Effector memory CD8-positive, alpha-beta T cell (primary cell): ENCODE data around the gene PREPL.

ENCODE experiments used
- ATAC-seq: fragments of 150-1000 bp; cut with Tn5 transposase; replicated peaks from 2 replicates; pipeline ENCODE4 v1.10.0; 2021; ENCODE audit warnings: mild to moderate bottlenecking, moderate library complexity
- DNase-seq, 3 experiments: peaks; one replicate each; pipeline ENCODE4 v3.0.0; 2021
- H3K27ac Mint-ChIP-seq, 2 donors: one replicate each; pipeline ENCODE4 v1.8.0; 2022; ENCODE audit warnings: mild to moderate bottlenecking in 2 of 2, mixed read lengths in 2 of 2, moderate library complexity in 2 of 2
- H3K27me3 Mint-ChIP-seq, 2 donors: one replicate each; pipeline ENCODE4 v1.8.0; 2022; ENCODE audit warnings: mixed read lengths in 2 of 2
- H3K36me3 Mint-ChIP-seq: one replicate; pipeline ENCODE4 v1.8.0; 2022; ENCODE audit warnings: mild to moderate bottlenecking, moderate library complexity, mixed read lengths; ENCODE audit not compliant: insufficient read depth
- H3K4me1 Mint-ChIP-seq, 2 donors: one replicate each; pipeline ENCODE4 v1.8.0; 2022; ENCODE audit warnings: low read depth in 2 of 2, mixed read lengths in 2 of 2
- H3K4me3 Mint-ChIP-seq, 2 donors: one replicate each; pipeline ENCODE4 v1.8.0; 2022; ENCODE audit warnings: mild to moderate bottlenecking in 2 of 2, mixed read lengths in 2 of 2, moderate library complexity in 2 of 2
- H3K9me3 Mint-ChIP-seq, 2 donors: one replicate each; pipeline ENCODE4 v1.8.0; 2022; ENCODE audit warnings: mixed read lengths in 2 of 2

The PREPL gene

GRCh38 chr2:44280869-44281268 is 80.4 kb downstream of the PREPL start:
- Mint-ChIP-seq H3K4me1 (no peaks in the 10 kb centered on the region), H3K36me3 (no peaks in the 10 kb centered on the region), H3K9me3 (no peaks in the 10 kb centered on the region), H3K4me3 (no peak overlapping the region), H3K27ac (no peak overlapping the region), H3K27me3 (peaks cover 0 to 17% of the 10 kb centered on the region in 2 donors)
- DNase-seq (no peak), ATAC-seq (no peak)

- no peaks in the 10 kb centered on the region for H3K9me3 Mint-ChIP-seq
- no peak overlapping the region for H3K4me3 Mint-ChIP-seq
- DNase-seq (no peak), ATAC-seq (no peak)
- no peaks in the 10 kb centered on the region for H3K4me1 Mint-ChIP-seq
- H3K27ac Mint-ChIP-seq: no peak overlapping the region
- peaks cover 0 to 11% of the 10 kb centered on the region in 2 donors for H3K27me3 Mint-ChIP-seq
- no peaks in the 10 kb centered on the region for H3K36me3 Mint-ChIP-seq
These were observed 83.8 kb downstream of the PREPL start for GRCh38 chr2:44277541-44277940.

GRCh38 chr2:44275927-44276303 is 85.4 kb downstream of the PREPL start:
- no peaks in the 10 kb centered on the region for H3K4me1 Mint-ChIP-seq
- DNase-seq: no peak

GRCh38 chr2:44273596-44273995 is 87.7 kb downstream of the PREPL start:
- H3K9me3 Mint-ChIP-seq: no peaks in the 10 kb centered on the region
- H3K27ac Mint-ChIP-seq: no peak overlapping the region
- H3K4me3 Mint-ChIP-seq: no peak overlapping the region
- DNase-seq: no peak
- H3K36me3 Mint-ChIP-seq: no peaks in the 10 kb centered on the region
- H3K27me3 Mint-ChIP-seq: peaks cover 6 to 7% of the 10 kb centered on the region in 2 donors
- H3K4me1 Mint-ChIP-seq: no peaks in the 10 kb centered on the region
- ATAC-seq: no peak

More at GRCh38 chr2:44275927-44276303, 85.4 kb downstream of the PREPL start:
- no peaks in the 10 kb centered on the region for H3K36me3 Mint-ChIP-seq
- H3K27ac Mint-ChIP-seq: no peak overlapping the region
- no peak overlapping the region for H3K4me3 Mint-ChIP-seq
- no peaks in the 10 kb centered on the region for H3K9me3 Mint-ChIP-seq
- no peak for ATAC-seq
- H3K27me3 Mint-ChIP-seq: peaks cover 0 to 6% of the 10 kb centered on the region in 2 donors

- peaks cover 6 to 7% of the 10 kb centered on the region in 2 donors for H3K27me3 Mint-ChIP-seq
- DNase-seq: no peak
- no peaks in the 10 kb centered on the region for H3K9me3 Mint-ChIP-seq
- H3K36me3 Mint-ChIP-seq: no peaks in the 10 kb centered on the region
- ATAC-seq: no peak
- H3K27ac Mint-ChIP-seq: no peak overlapping the region
- H3K4me1 Mint-ChIP-seq: no peaks in the 10 kb centered on the region
- no peak overlapping the region for H3K4me3 Mint-ChIP-seq
These were observed 88.2 kb downstream of the PREPL start for GRCh38 chr2:44273076-44273475.

- Mint-ChIP-seq H3K4me3 (no peak overlapping the region), H3K9me3 (no peaks in the 10 kb centered on the region), H3K36me3 (no peaks in the 10 kb centered on the region), H3K4me1 (peaks cover 2 to 4% of the 10 kb centered on the region in 2 donors), H3K27ac (no peak overlapping the region), H3K27me3 (peaks cover 0 to 7% of the 10 kb centered on the region in 2 donors)
- DNase-seq (no peak), ATAC-seq (no peak)
These were observed 90.0 kb downstream of the PREPL start for GRCh38 chr2:44271296-44271695.

GRCh38 chr2:44269831-44270230 is 91.5 kb downstream of the PREPL start:
- DNase-seq: no peak
- H3K9me3 Mint-ChIP-seq: no peaks in the 10 kb centered on the region
- no peak overlapping the region for H3K27ac Mint-ChIP-seq
- no peaks in the 10 kb centered on the region for H3K36me3 Mint-ChIP-seq
- peaks cover 0 to 7% of the 10 kb centered on the region in 2 donors for H3K27me3 Mint-ChIP-seq
- ATAC-seq: no peak
- peaks cover 2 to 4% of the 10 kb centered on the region in 2 donors for H3K4me1 Mint-ChIP-seq
- H3K4me3 Mint-ChIP-seq: no peak overlapping the region

- no peaks in the 10 kb centered on the region for H3K9me3 Mint-ChIP-seq
These were observed 93.3 kb downstream of the PREPL start for GRCh38 chr2:44267796-44268648.

More at GRCh38 chr2:44267796-44268648, 93.3 kb downstream of the PREPL start:
- no peak overlapping the region for H3K27ac Mint-ChIP-seq
- ATAC-seq: no peak
- H3K27me3 Mint-ChIP-seq: peaks cover 0 to 13% of the 10 kb centered on the region in 2 donors
- no peak overlapping the region for H3K4me3 Mint-ChIP-seq
- no peak for DNase-seq
- H3K36me3 Mint-ChIP-seq: no peaks in the 10 kb centered on the region
- peaks cover 2 to 4% of the 10 kb centered on the region in 2 donors for H3K4me1 Mint-ChIP-seq
